ENCODE results near the gene MATN3.

MATN3 gene

GRCh38 chr2:19989342-19989666, 23.2 kb downstream of the MATN3 start:
- DNase-seq (ENCODE audit: low read depth) = no peak
- no peak for TF ChIP-seq CTCF (IDR thresholded peaks at IDR 0.05; ENCODE audit: insufficient read depth, low read depth, low read length, missing control alignments)
- H3K4me3 ChIP-seq (ENCODE audit: low read length) = peak overlapping the region; percentile 93

- DNase-seq (ENCODE audit: low read depth) = peak; percentile 15
- no peak overlapping the region for H3K4me3 ChIP-seq (ENCODE audit: low read length)
- TF ChIP-seq CTCF (IDR thresholded peaks at IDR 0.05; ENCODE audit: insufficient read depth, low read depth, low read length, missing control alignments) = no peak
These were observed 23.9 kb downstream of the MATN3 start for GRCh38 chr2:19988600-19988999.

- no peak for TF ChIP-seq CTCF (IDR thresholded peaks at IDR 0.05; ENCODE audit: insufficient read depth, low read depth, low read length, missing control alignments)
- DNase-seq (ENCODE audit: low read depth) = no peak
- no peak overlapping the region for H3K4me3 ChIP-seq (ENCODE audit: low read length)
These were observed 24.5 kb downstream of the MATN3 start for GRCh38 chr2:19987936-19988335.

GRCh38 chr2:19982268-19982667, 30.2 kb downstream of the MATN3 start:
- no peak for DNase-seq (ENCODE audit: low read depth)
- H3K4me3 ChIP-seq (ENCODE audit: low read length) = no peak overlapping the region
- no peak for TF ChIP-seq CTCF (IDR thresholded peaks at IDR 0.05; ENCODE audit: insufficient read depth, low read depth, low read length, missing control alignments)

- H3K4me3 ChIP-seq (ENCODE audit: low read length) = no peak overlapping the region
- DNase-seq (ENCODE audit: low read depth) = no peak
- no peak for TF ChIP-seq CTCF (IDR thresholded peaks at IDR 0.05; ENCODE audit: insufficient read depth, low read depth, low read length, missing control alignments)
These were observed 32.5 kb downstream of the MATN3 start for GRCh38 chr2:19979932-19980331.

GRCh38 chr2:19973466-19973865, 39.0 kb downstream of the MATN3 start:
- TF ChIP-seq CTCF (IDR thresholded peaks at IDR 0.05; ENCODE audit: insufficient read depth, low read depth, low read length, missing control alignments) = no peak
- no peak overlapping the region for H3K4me3 ChIP-seq (ENCODE audit: low read length)
- no peak for DNase-seq (ENCODE audit: low read depth)

- TF ChIP-seq CTCF (IDR thresholded peaks at IDR 0.05; ENCODE audit: insufficient read depth, low read depth, low read length, missing control alignments) = no peak
- H3K4me3 ChIP-seq (ENCODE audit: low read length) = no peak overlapping the region
- DNase-seq (ENCODE audit: low read depth) = no peak
These were observed 40.8 kb downstream of the MATN3 start for GRCh38 chr2:19971691-19972090.

Data from epithelial cell of esophagus (primary cell).